Measurements from ENCODE around the gene PEX11A. TPM values are rescaled to one million over a fixed set of nuclear protein-coding genes. Genes with fewer than 3 reads are reported as not detected.
A peak's percentile ranks its signal among the peaks of the same experiment; 100 is the strongest.

The PEX11A gene
- total and polyA plus RNA-seq, 2 of the 8 experiments (the other 6 are each of a cell fraction or from before 2014, with no cell fraction given), result 2.9 to 3.0 TPM

DNA sequence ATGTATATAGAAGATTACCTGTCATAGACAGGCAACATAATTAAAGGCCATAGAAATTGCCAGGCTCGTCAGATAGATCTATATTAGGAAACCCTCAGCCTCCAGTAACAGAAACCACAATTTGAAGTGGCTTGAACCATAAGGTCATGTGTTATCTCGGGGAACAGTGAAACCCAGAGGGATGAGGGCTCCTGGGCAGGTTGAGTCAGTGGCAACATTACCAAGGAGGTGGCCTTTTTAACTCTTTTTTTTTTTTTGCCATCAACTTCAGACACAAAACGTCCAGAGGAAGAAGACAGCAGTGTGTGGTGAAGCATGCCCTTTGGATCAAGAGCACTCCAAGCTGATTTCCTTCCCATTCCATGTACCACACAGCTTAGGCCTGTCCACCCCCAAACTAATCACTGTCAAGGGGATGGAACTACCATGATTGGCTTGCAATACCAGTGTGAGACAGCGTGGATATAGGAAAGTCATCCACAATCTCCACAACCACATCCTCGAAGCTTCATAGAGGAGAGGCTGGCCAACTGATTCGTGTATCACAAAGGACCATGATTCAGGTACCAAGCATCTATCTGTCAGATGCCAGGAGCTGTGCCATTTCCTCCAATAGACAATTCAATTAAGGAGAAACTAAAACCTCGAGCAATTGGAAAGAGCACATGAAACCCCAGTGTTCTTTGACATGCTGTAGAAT lies 34.3 kb downstream of the PEX11A start:
- Histone ChIP-seq H2AK5ac (ENCODE audit: low read depth, low read length) (no peak overlapping the region), H3K9ac (replicated peaks in 1 of 4; ENCODE audit: extremely low read depth in 1 of 4, low read depth in 3 of 4, low read length in 3 of 4) (no peak overlapping the region), H3K79me1 (ENCODE audit: low read depth, low read length) (peaks cover 8% of the 10 kb centered on the region; the same call in 1 of the 2 replicates), H3K79me2 (ENCODE audit: control insufficient read depth in 1 of 2, insufficient read depth in 2 of 2, low read length in 2 of 2) (peaks cover 0 to 8% of the 10 kb centered on the region in 2 experiments; a peak in 2 of 4 replicates), H3K18ac (ENCODE audit: extremely low read depth, low read length) (no peak overlapping the region), H4K8ac (ENCODE audit: extremely low read depth, insufficient read depth, low read length) (no peak overlapping the region), H2BK12ac (ENCODE audit: low read depth, low read length) (no peak overlapping the region), H4K91ac (replicated peaks; ENCODE audit: insufficient read length, low read length) (no peak overlapping the region), H3K14ac (ENCODE audit: insufficient read length) (no peak overlapping the region), H3K36me3 (ENCODE audit: control insufficient read depth in 2 of 4, insufficient read depth in 4 of 4, low read length in 3 of 4) (no peaks in the 10 kb centered on the region), H3K4me3 (ENCODE audit: extremely low read depth in 1 of 4, insufficient read depth in 2 of 4, low read depth in 3 of 4, low read length in 4 of 4) (peak overlapping the region in 1 of 4 experiments; percentile 92; a peak in 2 of 8 replicates), H2BK20ac (ENCODE audit: low read length) (no peak overlapping the region), H3K4ac (replicated peaks; ENCODE audit: insufficient read length, low read depth, low read length) (no peak overlapping the region), H3K4me1 (replicated peaks in 1 of 4; ENCODE audit: control insufficient read depth in 3 of 4, insufficient read depth in 4 of 4, low read length in 3 of 4) (peaks cover 0 to 2% (median under 1%) of the 10 kb centered on the region in 4 experiments; a peak in 2 of 7 replicates), H2AFZ (ENCODE audit: low read length) (0 out of 2 replicates have a peak overlapping the region, but pooled peaks have one; percentile 5), H3K27me3 (replicated peaks in 1 of 4; ENCODE audit: control insufficient read depth in 3 of 4, extremely low read depth in 1 of 4, insufficient read depth in 3 of 4, low read length in 3 of 4) (no peaks in the 10 kb centered on the region; a peak in 1 of 7 replicates), H2BK5ac (ENCODE audit: low read depth, low read length) (no peak overlapping the region), H4K5ac (ENCODE audit: insufficient read length, low read depth, low read length) (no peak overlapping the region), H3K23me2 (ENCODE audit: low read depth, low read length) (peaks cover 5% of the 10 kb centered on the region; the same call in 1 of the 2 replicates), H3K9me3 (ENCODE audit: insufficient read depth in 2 of 2, low read depth in 1 of 2, low read length in 1 of 2) (no peaks in the 10 kb centered on the region), H2BK120ac (replicated peaks; ENCODE audit: low read depth, low read length) (no peak overlapping the region), H3K4me2 (ENCODE audit: insufficient read depth in 1 of 2, low read depth in 2 of 2, low read length in 2 of 2) (peak overlapping the region in 1 of 2 experiments; percentile 99; a peak in 1 of 4 replicates), H3K27ac (ENCODE audit: low read depth, low read length) (no peak overlapping the region), H3K56ac (replicated peaks; ENCODE audit: insufficient read length, low read depth, low read length) (no peak overlapping the region), H2BK15ac (ENCODE audit: low read length) (no peak overlapping the region), H4K20me1 (replicated peaks in 1 of 2; ENCODE audit: control insufficient read depth in 1 of 2, insufficient read depth in 2 of 2, low read length in 2 of 2) (peaks cover 3 to 5% of the 10 kb centered on the region in 2 experiments), H3K23ac (ENCODE audit: insufficient read length) (no peak overlapping the region)
- CTCF ChIA-PET (ENCODE audit: partially characterized antibody), result interaction anchor here (1.1 to 4.4 kb wide), 4 partner anchors 9 to 18 kb away, joined by 3 to 34 read pairs (median 12); no protein-coding TSS in a partner anchor
- no peak for DNase-seq (ENCODE audit: low read depth in 1 of 2, low spot score in 2 of 2)
- POLR2A ChIA-PET (ENCODE audit: partially characterized antibody), result interaction anchor here (1.3 kb wide), 1 partner anchor 9 kb away, joined by 4 read pairs; no protein-coding TSS in a partner anchor
- FAIRE-seq, result no peak
- no peak for TF ChIP-seq POU5F1 (IDR thresholded peaks at IDR 0.05; ENCODE audit: low read depth, low read length)
- no peak for TF ChIP-seq JUND (IDR thresholded peaks at IDR 0.05; ENCODE audit: low read length)
- TF ChIP-seq CHD1 (IDR thresholded peaks at IDR 0.05; ENCODE audit: low read depth, low read length), result no peak
- WGBS, 2 experiments (ENCODE audit: extremely low coverage in 1 of 2, insufficient coverage in 1 of 2, insufficient read length in 1 of 2, insufficient replicate concordance in 2 of 2, low coverage in 1 of 2, low lambda C conversion rate in 2 of 2, missing lambda C conversion rate in 1 of 2), result 81% methylated on average over 7 of the region's 7 CpGs; no CpG with 5 or more reads in 1 of the 2 experiments
